GM12878 (cell line): Measurements from ENCODE around the gene PALMD. TPM values are rescaled to one million over a fixed set of nuclear protein-coding genes. Genes with fewer than 3 reads are reported as not detected.

Source experiments
- ATAC-seq: fragments of 200-7000 bp; cut with Tn5 transposase; 3 replicates; pipeline ENCODE4 v1.9.1; 2020; ENCODE audit warnings: mild to moderate bottlenecking, moderate library complexity
- BruUV-seq: library from RNA; stranded (reverse); fragments of 400-500 nt; replicated peaks from 2 replicates; lab custom pipeline; 2021; lab: Mats Ljungman, UMichigan
- CTCF ChIA-PET: fragments of 300-600 bp; sonication (Branson Sonifier 250); formaldehyde crosslinking; extraction: SDS; loops from one replicate; lab custom pipeline; 2021; ENCODE audit warnings: inconsistent platforms; lab: Yijun Ruan, JAX
- POLR2A ChIA-PET: fragments of 350-600 bp; formaldehyde crosslinking; extraction: SDS; loops from one replicate; lab custom pipeline; 2021; ENCODE audit warnings: inconsistent platforms; lab: Charles Lee
- RAD21 ChIA-PET: fragments of 300-600 bp; sonication (Branson Sonifier 250); formaldehyde crosslinking; loops from one replicate; lab custom pipeline; 2023; ENCODE audit warnings: antibody characterized with exemption; ENCODE audit not compliant: unreplicated experiment; lab: Charles Lee
- SMC1A ChIA-PET: fragments of 300-600 bp; sonication (Branson Sonifier 250); formaldehyde crosslinking; loops from one replicate; lab custom pipeline; 2023; ENCODE audit not compliant: unreplicated experiment, uncharacterized antibody; lab: Charles Lee
- DNase-seq: peaks from one replicate; pipeline ENCODE4 v3.0.0-alpha.2; 2011; ENCODE audit warnings: low read depth, low spot score
- FAIRE-seq: peaks from 3 replicates; lab custom pipeline; 2011; peaks lifted over from hg19 to GRCh38; lab: Jason Lieb, UNC
- H2AFZ ChIP-seq: 2 replicates; pipeline ENCODE4 v1.6.0; 2011; ENCODE audit warnings: low read depth, low read length, control low read depth; ENCODE audit not compliant: control insufficient read depth
- H3K27ac ChIP-seq: 2 replicates; pipeline ENCODE4 v1.5.1; 2011; ENCODE audit warnings: control low read depth; ENCODE audit not compliant: control insufficient read depth, insufficient read depth
- H3K27me3 ChIP-seq, 2 experiments: replicated peaks in 1 of 2; 2 replicates each; pipeline versions ENCODE4 v1.6.0 to v1.6.1; 2011; ENCODE audit warnings: low read length in 1 of 2; ENCODE audit not compliant: control insufficient read depth in 2 of 2, insufficient read depth in 2 of 2
- H3K36me3 ChIP-seq, 2 experiments: 2 replicates each; pipeline ENCODE4 v1.5.1; 2011; ENCODE audit warnings: low read length in 1 of 2; ENCODE audit not compliant: control insufficient read depth in 2 of 2, insufficient read depth in 2 of 2
- H3K4me1 ChIP-seq: 2 replicates; pipeline ENCODE4 v1.6.1; 2011; ENCODE audit warnings: mild to moderate bottlenecking, low read length, moderate library complexity, mixed read lengths; ENCODE audit not compliant: control insufficient read depth, insufficient read depth
- H3K4me2 ChIP-seq: 2 replicates; pipeline ENCODE4 v1.6.0; 2011; ENCODE audit warnings: control low read depth; ENCODE audit not compliant: control insufficient read depth, insufficient read depth
- H3K4me3 ChIP-seq: fragments of 200-600 bp; sonication (generic); 2 replicates; pipeline ENCODE4 v1.5.1; 2016
- H3K79me2 ChIP-seq: 2 replicates; pipeline ENCODE4 v1.6.0; 2011; ENCODE audit warnings: low read length; ENCODE audit not compliant: control insufficient read depth, insufficient read depth
- H3K9ac ChIP-seq: 2 replicates; pipeline ENCODE4 v1.8.0; 2011; ENCODE audit warnings: low read length, control low read depth, mixed read lengths; ENCODE audit not compliant: control insufficient read depth, insufficient read depth
- H3K9me3 ChIP-seq: replicated peaks from 3 replicates; pipeline ENCODE4 v1.5.1; 2011; ENCODE audit warnings: mild to moderate bottlenecking, low read length; ENCODE audit not compliant: control insufficient read depth, insufficient read depth
- H4K20me1 ChIP-seq: 2 replicates; pipeline ENCODE4 v1.6.0; 2011; ENCODE audit not compliant: control insufficient read depth, insufficient read depth
- ATF7 ChIP-seq: fragments of 450-650 bp; IDR thresholded peaks from 2 replicates; pipeline ENCODE4 v1.6.1; 2016; ENCODE audit warnings: low read depth, mild to moderate bottlenecking
- CHD2 ChIP-seq: IDR thresholded peaks from 2 replicates; pipeline ENCODE4 v1.6.1; 2011; ENCODE audit warnings: low read depth, low read length, improper control_type of control experiment, borderline replicate concordance
- ELK1 ChIP-seq: IDR thresholded peaks from 2 replicates; pipeline ENCODE4 v1.6.1; 2012; ENCODE audit warnings: low read depth, low read length, improper control_type of control experiment
- GABPA ChIP-seq: IDR thresholded peaks from 2 replicates; pipeline ENCODE4 v1.6.1; 2014; ENCODE audit warnings: antibody characterized with exemption, low read depth, mild to moderate bottlenecking, inconsistent platforms
- KAT2A ChIP-seq: conservative IDR thresholded peaks from 2 replicates; pipeline ENCODE4 v1.6.1; 2011; ENCODE audit warnings: low read depth, low read length; ENCODE audit not compliant: control insufficient read depth
- NR2C1 ChIP-seq: fragments of 450-650 bp; IDR thresholded peaks from 2 replicates; pipeline ENCODE4 v1.6.1; 2017; ENCODE audit warnings: antibody characterized with exemption, mild to moderate bottlenecking, moderate library complexity
- RAD51 ChIP-seq: fragments of 450-650 bp; IDR thresholded peaks from 2 replicates; pipeline ENCODE4 v1.6.1; 2016; ENCODE audit warnings: moderate library complexity, mild to moderate bottlenecking, inconsistent platforms
- REST ChIP-seq: IDR thresholded peaks from 2 replicates; pipeline ENCODE4 v1.6.1; 2012; ENCODE audit warnings: mild to moderate bottlenecking, low read depth, low read length
- SREBF2 ChIP-seq: IDR thresholded peaks from 2 replicates; pipeline ENCODE4 v1.6.1; 2012; ENCODE audit warnings: mild to moderate bottlenecking, low read length
- TCF7 ChIP-seq: IDR thresholded peaks from 2 replicates; pipeline ENCODE4 v1.6.1; 2014; ENCODE audit warnings: antibody characterized with exemption, borderline replicate concordance
- ZBED1 ChIP-seq: IDR thresholded peaks from 2 replicates; pipeline ENCODE4 v1.6.1; 2016; ENCODE audit warnings: borderline replicate concordance
- ZZZ3 ChIP-seq: IDR thresholded peaks from 2 replicates; pipeline ENCODE4 v1.6.1; 2011; ENCODE audit warnings: low read depth; ENCODE audit not compliant: control insufficient read depth, insufficient read length
- WGBS: methylation state at CpG from one replicate; pipeline ENCODE4 v1.1.6; 2016; ENCODE audit warnings: low lambda C conversion rate; ENCODE audit not compliant: insufficient replicate concordance, insufficient coverage; ENCODE audit errors: missing lambda C conversion rate; 5-methylcytosine and 5-hydroxymethylcytosine counted together
- in situ Hi-C: fragments of 300-500 bp; cut with MboI; formaldehyde crosslinking; loops from 9 replicates; pipeline ENCODE4 v1.14.3; 2018; ENCODE audit warnings: mixed read lengths
- intact Hi-C: fragments of 100-400 bp; cut with micrococcal nuclease; formaldehyde crosslinking; loops from one replicate; pipeline ENCODE4 v1.14.2; 2022; ENCODE audit not compliant: unreplicated experiment
- polyA plus RNA-seq, 11 experiments: library from polyadenylated mRNA; depleted of rRNA in 4 of 11; unstranded in 6 of 11; stranded (reverse) in 5 of 11; fragments of >200 nt; fragmentation: Nextera tagmentation in 4 of 11; fragmentation: Illumina TruSeq in 1 of 11; extraction: Ambion mirVana in 4 of 11; extraction: Trizol in 1 of 11; gene quantifications; 1 replicate in 1 of 11; 2 replicates in 10 of 11; pipeline versions ENCODE4 v1.2.1 to v1.2.3, GENCODE V29; 2011 to 2016; ENCODE audit warnings: inconsistent platforms in 2 of 11, missing spikeins in 2 of 11, low read depth in 1 of 11
- total RNA-seq, 4 experiments: library from RNA; depleted of rRNA in 3 of 4; stranded (reverse); fragments of >200 nt in 3 of 4; fragmentation: Illumina TruSeq in 1 of 4; extraction: Trizol in 1 of 4; gene quantifications; 2 replicates each; pipeline versions ENCODE4 v1.2.1 to v1.2.3, GENCODE V29; 2013 to 2021
- TF ChIP-seq, protein P1 (sequence below): IDR thresholded peaks from 2 replicates; pipeline ENCODE4 v1.6.1; 2011; ENCODE audit warnings: mild to moderate bottlenecking, low read depth, low read length, moderate library complexity; ENCODE audit not compliant: insufficient replicate concordance
- TF ChIP-seq, protein P2 (sequence below): fragments of 450-650 bp; IDR thresholded peaks from 2 replicates; pipeline ENCODE4 v1.6.1; 2017; ENCODE audit warnings: low read depth, mild to moderate bottlenecking, moderate library complexity

The PALMD gene
- total and polyA plus RNA-seq, 10 of the 15 experiments (the other 5 are each of a cell fraction or from before 2014, with no cell fraction given): under 0.01 to 0.09 (median 0.04) TPM; not detected in 4

- no peak for TF ChIP-seq REST
- no peak for TF ChIP-seq TCF7
- no peak for TF ChIP-seq RAD51
- TF ChIP-seq ATF7: no peak
- TF ChIP-seq NR2C1: no peak
- TF ChIP-seq ZZZ3: no peak
- TF ChIP-seq ELK1: no peak
- no peak for TF ChIP-seq GABPA
- TF ChIP-seq KAT2A: no peak
Measured at GRCh38 chr1:99648107-99648506, 2.2 kb downstream of the PALMD start (continued).

GRCh38 chr1:99650030-99650429 is 4.1 kb downstream of the PALMD start:
- FAIRE-seq (no peak), ATAC-seq (no peak), DNase-seq (no peak)
- Histone ChIP-seq H3K4me3 (no peak overlapping the region), H3K27ac (no peak overlapping the region), H3K9ac (no peak overlapping the region), H3K79me2 (no peaks in the 10 kb centered on the region), H2AFZ (no peak overlapping the region), H3K27me3 (0 out of 4 replicates have a peak, but pooled peaks cover 0 to 3% of the 10 kb centered on the region in 2 experiments), H4K20me1 (no peaks in the 10 kb centered on the region), H3K9me3 (no peaks in the 10 kb centered on the region), H3K4me2 (no peak overlapping the region), H3K36me3 (no peaks in the 10 kb centered on the region), H3K4me1 (no peaks in the 10 kb centered on the region)
- intact Hi-C loops (no loop called here), in situ Hi-C loops (no loop called here)
- ChIA-PET RAD21 (no interaction called here), CTCF (interaction anchor here (1.2 kb wide), 1 partner anchor 36 kb away, joined by 4 read pairs; no protein-coding TSS in a partner anchor), SMC1A (no interaction called here), POLR2A (no interaction called here)
- BruUV-seq: no TSS peak
- WGBS: 6% methylated on average over 2 of the region's 2 CpGs
- TF ChIP-seq ZBED1 (no peak), CHD2 (no peak), SREBF2 (no peak)
- TF ChIP-seq, protein P1, sequence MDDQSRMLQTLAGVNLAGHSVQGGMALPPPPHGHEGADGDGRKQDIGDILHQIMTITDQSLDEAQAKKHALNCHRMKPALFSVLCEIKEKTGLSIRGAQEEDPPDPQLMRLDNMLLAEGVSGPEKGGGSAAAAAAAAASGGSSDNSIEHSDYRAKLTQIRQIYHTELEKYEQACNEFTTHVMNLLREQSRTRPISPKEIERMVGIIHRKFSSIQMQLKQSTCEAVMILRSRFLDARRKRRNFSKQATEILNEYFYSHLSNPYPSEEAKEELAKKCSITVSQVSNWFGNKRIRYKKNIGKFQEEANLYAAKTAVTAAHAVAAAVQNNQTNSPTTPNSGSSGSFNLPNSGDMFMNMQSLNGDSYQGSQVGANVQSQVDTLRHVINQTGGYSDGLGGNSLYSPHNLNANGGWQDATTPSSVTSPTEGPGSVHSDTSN: no peak
- TF ChIP-seq, protein P2, sequence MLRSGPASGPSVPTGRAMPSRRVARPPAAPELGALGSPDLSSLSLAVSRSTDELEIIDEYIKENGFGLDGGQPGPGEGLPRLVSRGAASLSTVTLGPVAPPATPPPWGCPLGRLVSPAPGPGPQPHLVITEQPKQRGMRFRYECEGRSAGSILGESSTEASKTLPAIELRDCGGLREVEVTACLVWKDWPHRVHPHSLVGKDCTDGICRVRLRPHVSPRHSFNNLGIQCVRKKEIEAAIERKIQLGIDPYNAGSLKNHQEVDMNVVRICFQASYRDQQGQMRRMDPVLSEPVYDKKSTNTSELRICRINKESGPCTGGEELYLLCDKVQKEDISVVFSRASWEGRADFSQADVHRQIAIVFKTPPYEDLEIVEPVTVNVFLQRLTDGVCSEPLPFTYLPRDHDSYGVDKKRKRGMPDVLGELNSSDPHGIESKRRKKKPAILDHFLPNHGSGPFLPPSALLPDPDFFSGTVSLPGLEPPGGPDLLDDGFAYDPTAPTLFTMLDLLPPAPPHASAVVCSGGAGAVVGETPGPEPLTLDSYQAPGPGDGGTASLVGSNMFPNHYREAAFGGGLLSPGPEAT: no peak
